ENCODE measurements around the gene MYO1E. TPM values are rescaled to one million over a fixed set of nuclear protein-coding genes. Genes with fewer than 3 reads are reported as not detected.

MYO1E gene
- total RNA-seq, 2 experiments from 2014 or later = 1.5 to 26.5 TPM

DNA sequence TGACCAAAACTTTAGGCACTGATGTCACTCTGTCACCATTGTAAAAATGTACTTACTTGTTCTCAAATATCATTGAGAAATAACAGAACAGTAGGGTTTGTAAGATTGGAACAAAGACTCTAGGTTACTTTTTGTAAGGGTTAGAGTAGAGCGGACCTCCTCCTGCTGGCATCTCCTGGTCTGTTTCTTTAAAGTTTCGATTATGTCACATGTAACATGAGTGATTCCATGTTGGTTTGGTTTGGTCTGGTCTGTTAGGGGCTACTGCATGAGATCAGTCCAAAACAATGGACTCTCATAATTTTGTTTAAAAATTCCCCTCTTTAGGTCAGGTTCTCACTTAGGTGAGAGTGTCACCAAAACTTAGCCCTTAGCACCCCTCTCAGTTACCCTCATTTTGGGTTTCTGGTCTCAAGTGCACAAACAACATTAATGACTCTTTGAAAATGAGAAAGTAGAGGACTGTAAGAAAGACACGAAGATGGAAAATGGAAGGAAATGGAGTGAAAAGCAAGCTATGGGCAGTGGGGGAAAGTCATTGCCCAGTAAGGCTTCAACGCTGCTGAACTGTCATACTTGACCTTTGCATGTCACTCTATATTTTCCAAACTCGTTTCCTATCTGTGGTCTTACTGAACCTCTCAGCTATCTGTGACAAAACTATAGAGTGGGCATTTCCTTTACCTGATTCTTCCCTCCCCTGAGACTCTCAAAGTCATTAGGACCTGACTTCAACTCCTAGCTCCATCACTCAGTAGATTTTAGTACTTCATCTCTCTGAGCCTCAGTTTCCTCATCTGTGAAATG is 113.3 kb downstream of the MYO1E start:
- POLR2A ChIA-PET = no interaction called here

DNA sequence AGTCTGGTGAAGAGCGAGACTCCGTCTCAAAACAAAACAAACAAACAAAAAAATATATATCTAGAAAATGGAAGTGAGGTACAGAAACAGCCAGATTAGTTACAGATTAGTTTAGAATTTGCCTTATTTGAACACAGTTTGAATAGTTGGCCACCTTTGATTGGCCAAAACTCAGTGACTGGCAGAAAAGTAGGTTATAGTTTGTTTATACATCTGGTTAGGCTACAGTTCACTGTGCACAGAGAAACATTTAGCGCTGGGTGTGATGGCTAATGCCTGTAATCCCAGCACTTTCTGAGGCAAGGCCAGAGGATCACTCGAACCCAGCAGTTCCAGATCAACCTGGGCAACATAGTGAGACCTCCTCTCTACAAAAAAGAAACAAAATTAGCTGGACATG is 114.4 kb downstream of the MYO1E start:
- no TSS peak for BruUV-seq (replicated peaks)
- peaks cover 19% of the 10 kb centered on the region for H3K4me1 ChIP-seq (ENCODE audit: insufficient read depth, low read length, poor library complexity, severe bottlenecking)
- H4K20me1 ChIP-seq (ENCODE audit: insufficient read depth, low read length) = no peaks in the 10 kb centered on the region
- CTCF ChIA-PET (ENCODE audit: unreplicated experiment) = no interaction called here
- H2AFZ ChIP-seq (ENCODE audit: low read length) = no peak overlapping the region
- POLR2A ChIA-PET = interaction anchor here (0.7 kb wide), 1 partner anchor 193 kb away, joined by 3 read pairs; no protein-coding TSS in a partner anchor
- H3K27ac ChIP-seq (ENCODE audit: low read depth, low read length, poor library complexity, severe bottlenecking) = no peak overlapping the region
- no peak for DNase-seq (ENCODE audit: low spot score)
- no peak overlapping the region for H3K4me2 ChIP-seq (ENCODE audit: low read length)
- intact Hi-C loops (cut with micrococcal nuclease; ENCODE audit: unreplicated experiment) = no loop called here
- no peaks in the 10 kb centered on the region for H3K36me3 ChIP-seq (ENCODE audit: insufficient read depth, low read length)
- H3K4me3 ChIP-seq (ENCODE audit: low read depth, low read length, poor library complexity, severe bottlenecking) = no peak overlapping the region
- H3K9me2 ChIP-seq (ENCODE audit: insufficient read depth, low read length) = no peaks in the 10 kb centered on the region
- no peaks in the 10 kb centered on the region for H3K9me3 ChIP-seq (ENCODE audit: low read length)
- no peaks in the 10 kb centered on the region for H3K79me2 ChIP-seq (ENCODE audit: insufficient read depth, low read depth, low read length)
- TF ChIP-seq EZH2phosphoT487 (IDR thresholded peaks at IDR 0.05; ENCODE audit: borderline replicate concordance, low read depth, low read length) = no peak
- TF ChIP-seq, protein P1, sequence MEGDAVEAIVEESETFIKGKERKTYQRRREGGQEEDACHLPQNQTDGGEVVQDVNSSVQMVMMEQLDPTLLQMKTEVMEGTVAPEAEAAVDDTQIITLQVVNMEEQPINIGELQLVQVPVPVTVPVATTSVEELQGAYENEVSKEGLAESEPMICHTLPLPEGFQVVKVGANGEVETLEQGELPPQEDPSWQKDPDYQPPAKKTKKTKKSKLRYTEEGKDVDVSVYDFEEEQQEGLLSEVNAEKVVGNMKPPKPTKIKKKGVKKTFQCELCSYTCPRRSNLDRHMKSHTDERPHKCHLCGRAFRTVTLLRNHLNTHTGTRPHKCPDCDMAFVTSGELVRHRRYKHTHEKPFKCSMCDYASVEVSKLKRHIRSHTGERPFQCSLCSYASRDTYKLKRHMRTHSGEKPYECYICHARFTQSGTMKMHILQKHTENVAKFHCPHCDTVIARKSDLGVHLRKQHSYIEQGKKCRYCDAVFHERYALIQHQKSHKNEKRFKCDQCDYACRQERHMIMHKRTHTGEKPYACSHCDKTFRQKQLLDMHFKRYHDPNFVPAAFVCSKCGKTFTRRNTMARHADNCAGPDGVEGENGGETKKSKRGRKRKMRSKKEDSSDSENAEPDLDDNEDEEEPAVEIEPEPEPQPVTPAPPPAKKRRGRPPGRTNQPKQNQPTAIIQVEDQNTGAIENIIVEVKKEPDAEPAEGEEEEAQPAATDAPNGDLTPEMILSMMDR (conservative IDR thresholded peaks at IDR 0.05; ENCODE audit: low read length) = no peak

More for the DNA sequence above, 113.3 kb downstream of the MYO1E start:
- H3K27ac ChIP-seq (ENCODE audit: low read depth, low read length, poor library complexity, severe bottlenecking) = no peak overlapping the region
- H4K20me1 ChIP-seq (ENCODE audit: insufficient read depth, low read length) = no peaks in the 10 kb centered on the region
- BruUV-seq (replicated peaks) = no TSS peak
- peaks cover 17% of the 10 kb centered on the region for H3K4me1 ChIP-seq (ENCODE audit: insufficient read depth, low read length, poor library complexity, severe bottlenecking)
- H3K9me3 ChIP-seq (ENCODE audit: low read length) = no peaks in the 10 kb centered on the region
- H3K9me2 ChIP-seq (ENCODE audit: insufficient read depth, low read length) = no peaks in the 10 kb centered on the region
- intact Hi-C loops (cut with micrococcal nuclease; ENCODE audit: unreplicated experiment) = no loop called here
- no peak overlapping the region for H2AFZ ChIP-seq (ENCODE audit: low read length)
- H3K4me3 ChIP-seq (ENCODE audit: low read depth, low read length, poor library complexity, severe bottlenecking) = no peak overlapping the region
- no peaks in the 10 kb centered on the region for H3K79me2 ChIP-seq (ENCODE audit: insufficient read depth, low read depth, low read length)
- TF ChIP-seq EZH2phosphoT487 (IDR thresholded peaks at IDR 0.05; ENCODE audit: borderline replicate concordance, low read depth, low read length) = no peak
- TF ChIP-seq, protein P1 (conservative IDR thresholded peaks at IDR 0.05; ENCODE audit: low read length) = no peak
- H3K4me2 ChIP-seq (ENCODE audit: low read length) = no peak overlapping the region
- CTCF ChIA-PET (ENCODE audit: unreplicated experiment) = no interaction called here
- DNase-seq (ENCODE audit: low spot score) = no peak
- no peaks in the 10 kb centered on the region for H3K36me3 ChIP-seq (ENCODE audit: insufficient read depth, low read length)

DNA sequence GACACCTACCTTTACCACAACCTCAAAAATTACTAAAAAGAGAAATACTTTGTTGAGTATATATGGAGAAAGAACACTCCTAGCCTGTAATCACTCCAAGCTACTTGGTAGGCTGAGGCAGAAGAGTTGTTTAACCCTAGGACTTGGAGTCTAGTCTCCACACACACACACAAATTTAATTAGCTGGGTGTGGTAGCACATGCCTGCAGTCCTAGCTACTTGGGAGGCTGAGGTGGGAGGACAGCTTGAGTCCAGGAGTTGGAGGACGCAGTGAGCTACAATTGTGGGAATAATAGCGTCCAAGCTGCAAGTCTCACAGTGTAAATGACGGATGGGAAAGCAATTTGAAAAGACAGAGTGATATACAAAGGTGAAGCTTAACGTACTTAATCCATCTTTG is 115.5 kb downstream of the MYO1E start:
- Histone ChIP-seq H2AFZ (ENCODE audit: low read length) (no peak overlapping the region), H3K4me3 (ENCODE audit: low read depth, low read length, poor library complexity, severe bottlenecking) (no peak overlapping the region), H3K79me2 (ENCODE audit: insufficient read depth, low read depth, low read length) (no peaks in the 10 kb centered on the region), H3K9me2 (ENCODE audit: insufficient read depth, low read length) (no peaks in the 10 kb centered on the region), H3K36me3 (ENCODE audit: insufficient read depth, low read length) (no peaks in the 10 kb centered on the region), H3K4me2 (ENCODE audit: low read length) (no peak overlapping the region), H3K9me3 (ENCODE audit: low read length) (no peaks in the 10 kb centered on the region), H4K20me1 (ENCODE audit: insufficient read depth, low read length) (no peaks in the 10 kb centered on the region), H3K4me1 (ENCODE audit: insufficient read depth, low read length, poor library complexity, severe bottlenecking) (peaks cover 22% of the 10 kb centered on the region), H3K27ac (ENCODE audit: low read depth, low read length, poor library complexity, severe bottlenecking) (no peak overlapping the region)
- TF ChIP-seq, protein P1 (conservative IDR thresholded peaks at IDR 0.05; ENCODE audit: low read length) = no peak
- POLR2A ChIA-PET = no interaction called here
- CTCF ChIA-PET (ENCODE audit: unreplicated experiment) = interaction anchor here (0.6 kb wide), 1 partner anchor 156 kb away, joined by 3 read pairs; no protein-coding TSS in a partner anchor
- BruUV-seq (replicated peaks) = no TSS peak
- no peak for DNase-seq (ENCODE audit: low spot score)
- intact Hi-C loops (cut with micrococcal nuclease; ENCODE audit: unreplicated experiment) = no loop called here

Data from OCI-LY7 (cell line).